Neural progenitor cell (in vitro differentiated cells): Measurements from ENCODE around the gene FKBP1B. TPM values are rescaled to one million over a fixed set of nuclear protein-coding genes. Genes with fewer than 3 reads are reported as not detected.
A peak's percentile ranks its signal among the peaks of the same experiment; 100 is the strongest.

Experiments
- DNase-seq: peaks from one replicate; pipeline ENCODE4 v3.0.0-alpha.2; 2016; ENCODE audit warnings: low spot score
- H2AFZ ChIP-seq: fragments of 200-600 bp; sonication (generic); replicated peaks from 2 replicates; pipeline ENCODE4 v1.6.1; 2016; ENCODE audit warnings: antibody characterized with exemption
- H3F3A ChIP-seq: fragments of 200-600 bp; sonication (generic); 2 replicates; pipeline ENCODE4 v1.6.1; 2016; ENCODE audit warnings: antibody characterized with exemption, low read depth
- H3K27ac ChIP-seq: fragments of 200-600 bp; sonication (generic); 2 replicates; pipeline ENCODE4 v1.5.1; 2016; ENCODE audit warnings: mild to moderate bottlenecking
- H3K27me3 ChIP-seq: fragments of 200-600 bp; sonication (generic); 2 replicates; pipeline ENCODE4 v1.6.1; 2016; ENCODE audit warnings: mild to moderate bottlenecking, moderate library complexity
- H3K36me3 ChIP-seq: fragments of 200-600 bp; sonication (generic); 2 replicates; pipeline ENCODE4 v1.5.1; 2016
- H3K4me1 ChIP-seq: fragments of 200-600 bp; sonication (generic); 2 replicates; pipeline ENCODE4 v1.6.1; 2016; ENCODE audit warnings: mixed run types
- H3K4me2 ChIP-seq: fragments of 200-600 bp; sonication (generic); 2 replicates; pipeline ENCODE4 v1.6.1; 2016
- H3K4me3 ChIP-seq: fragments of 200-600 bp; sonication (generic); 2 replicates; pipeline ENCODE4 v1.5.1; 2016
- H3K79me2 ChIP-seq: fragments of 200-600 bp; sonication (generic); 2 replicates; pipeline ENCODE4 v1.6.1; 2016; ENCODE audit warnings: low read depth
- H3K9ac ChIP-seq: fragments of 200-600 bp; sonication (generic); 2 replicates; pipeline ENCODE4 v1.6.1; 2016
- H3K9me3 ChIP-seq: fragments of 200-600 bp; sonication (generic); 2 replicates; pipeline ENCODE4 v1.5.1; 2016; ENCODE audit warnings: low read depth
- H4K20me1 ChIP-seq: fragments of 200-600 bp; sonication (generic); 2 replicates; pipeline ENCODE4 v1.6.1; 2016; ENCODE audit warnings: low read depth
- H3K27ac Mint-ChIP-seq: 3 replicates; pipeline ENCODE4 v1.8.0; 2021; ENCODE audit warnings: mixed read lengths
- H3K27me3 Mint-ChIP-seq: 2 replicates; pipeline ENCODE4 v1.8.0; 2022; ENCODE audit warnings: low read depth, mild to moderate bottlenecking, inconsistent platforms, moderate library complexity, mixed read lengths; ENCODE audit not compliant: insufficient read depth
- H3K36me3 Mint-ChIP-seq: 3 replicates; pipeline ENCODE4 v1.8.0; 2021; ENCODE audit warnings: mixed read lengths
- H3K4me1 Mint-ChIP-seq: 3 replicates; pipeline ENCODE4 v1.8.0; 2021; ENCODE audit warnings: mixed read lengths
- H3K4me3 Mint-ChIP-seq: 3 replicates; pipeline ENCODE4 v1.8.0; 2021; ENCODE audit warnings: mild to moderate bottlenecking, moderate library complexity, mixed read lengths
- H3K9me3 Mint-ChIP-seq: 3 replicates; pipeline ENCODE4 v1.8.0; 2020; ENCODE audit warnings: mixed read lengths
- CTCF ChIP-seq: fragments of 200-600 bp; sonication (generic); IDR thresholded peaks from 2 replicates; pipeline ENCODE4 v1.5.1; 2017; ENCODE audit warnings: antibody characterized with exemption, mild to moderate bottlenecking
- EZH2 ChIP-seq: fragments of 200-600 bp; sonication (generic); IDR thresholded peaks from 2 replicates; pipeline ENCODE4 v1.6.1; 2017; ENCODE audit warnings: antibody characterized with exemption, mild to moderate bottlenecking, moderate library complexity
- EZH2phosphoT487 ChIP-seq: fragments of 200-600 bp; sonication (generic); IDR thresholded peaks from 2 replicates; pipeline ENCODE4 v1.6.1; 2017; ENCODE audit warnings: antibody characterized with exemption
- total RNA-seq: library from RNA; depleted of rRNA; stranded (reverse); fragments of >200 nt; gene quantifications from 2 replicates; pipeline ENCODE4 v1.2.3, GENCODE V29; 2015; ENCODE audit warnings: low replicate concordance

The FKBP1B gene
- total RNA-seq, 1 donor from 2014 or later: 46.0 TPM

GRCh38 chr2:24055750-24056149 lies 6.2 kb downstream of the FKBP1B start:
- no peak overlapping the region for H2AFZ ChIP-seq
- H3K4me2 ChIP-seq: no peak overlapping the region
- no peaks in the 10 kb centered on the region for H3F3A ChIP-seq
- H3K4me3 ChIP-seq: no peak overlapping the region
- TF ChIP-seq CTCF (no peak), EZH2 (no peak), EZH2phosphoT487 (no peak)
- Mint-ChIP-seq H3K27ac (no peak overlapping the region), H3K36me3 (no peaks in the 10 kb centered on the region), H3K9me3 (no peaks in the 10 kb centered on the region), H3K4me1 (no peaks in the 10 kb centered on the region), H3K27me3 (no peaks in the 10 kb centered on the region), H3K4me3 (no peak overlapping the region)
- H3K27me3 ChIP-seq: no peaks in the 10 kb centered on the region
- no peaks in the 10 kb centered on the region for H3K79me2 ChIP-seq
- no peaks in the 10 kb centered on the region for H4K20me1 ChIP-seq
- no peaks in the 10 kb centered on the region for H3K36me3 ChIP-seq
- DNase-seq: no peak
- no peak overlapping the region for H3K27ac ChIP-seq
- no peak overlapping the region for H3K9ac ChIP-seq
- H3K9me3 ChIP-seq: no peaks in the 10 kb centered on the region
- no peaks in the 10 kb centered on the region for H3K4me1 ChIP-seq

- H3K4me3 Mint-ChIP-seq: no peak overlapping the region
- no peaks in the 10 kb centered on the region for H3K27me3 Mint-ChIP-seq
- no peaks in the 10 kb centered on the region for H3K36me3 ChIP-seq
- H3F3A ChIP-seq: no peaks in the 10 kb centered on the region
- no peak overlapping the region for H3K4me3 ChIP-seq
- H3K79me2 ChIP-seq: no peaks in the 10 kb centered on the region
- no peaks in the 10 kb centered on the region for H3K9me3 ChIP-seq
- no peak for TF ChIP-seq EZH2phosphoT487
- no peak for TF ChIP-seq EZH2
- no peak for TF ChIP-seq CTCF
- no peaks in the 10 kb centered on the region for H4K20me1 ChIP-seq
- H3K27me3 ChIP-seq: no peaks in the 10 kb centered on the region
- no peaks in the 10 kb centered on the region for H3K9me3 Mint-ChIP-seq
- H3K4me2 ChIP-seq: no peak overlapping the region
- no peak for DNase-seq
- no peaks in the 10 kb centered on the region for H3K36me3 Mint-ChIP-seq
- no peak overlapping the region for H3K27ac Mint-ChIP-seq
- H2AFZ ChIP-seq: no peak overlapping the region
- H3K4me1 Mint-ChIP-seq: no peaks in the 10 kb centered on the region
- H3K9ac ChIP-seq: no peak overlapping the region
- H3K4me1 ChIP-seq: no peaks in the 10 kb centered on the region
- no peak overlapping the region for H3K27ac ChIP-seq
Measured at GRCh38 chr2:24058564-24059271, 9.2 kb downstream of the FKBP1B start.

- Mint-ChIP-seq H3K4me1 (no peaks in the 10 kb centered on the region), H3K9me3 (no peaks in the 10 kb centered on the region), H3K36me3 (peaks cover 6% of the 10 kb centered on the region), H3K27ac (no peak overlapping the region), H3K4me3 (no peak overlapping the region), H3K27me3 (no peaks in the 10 kb centered on the region)
- no peaks in the 10 kb centered on the region for H3K36me3 ChIP-seq
- no peaks in the 10 kb centered on the region for H3K4me1 ChIP-seq
- H4K20me1 ChIP-seq: peaks cover 4% of the 10 kb centered on the region
- peaks cover 21% of the 10 kb centered on the region for H3F3A ChIP-seq
- H3K4me2 ChIP-seq: no peak overlapping the region
- no peak overlapping the region for H3K9ac ChIP-seq
- H3K79me2 ChIP-seq: peaks cover 4% of the 10 kb centered on the region
- TF ChIP-seq EZH2 (no peak), EZH2phosphoT487 (no peak), CTCF (no peak)
- peak overlapping the region; percentile 37 for H3K27ac ChIP-seq
- H3K27me3 ChIP-seq: no peaks in the 10 kb centered on the region
- no peak for DNase-seq
- no peak overlapping the region for H2AFZ ChIP-seq
- H3K4me3 ChIP-seq: no peak overlapping the region
- H3K9me3 ChIP-seq: no peaks in the 10 kb centered on the region
Measured at GRCh38 chr2:24065341-24065740, 15.8 kb downstream of the FKBP1B start.
